Measurements from ENCODE around the gene CARD11. TPM values are rescaled to one million over a fixed set of nuclear protein-coding genes. Genes with fewer than 3 reads are reported as not detected.

CARD11 gene
- total and polyA plus RNA-seq, 4 donors = 0.77 to 1.2 (median 1.1) TPM

DNA sequence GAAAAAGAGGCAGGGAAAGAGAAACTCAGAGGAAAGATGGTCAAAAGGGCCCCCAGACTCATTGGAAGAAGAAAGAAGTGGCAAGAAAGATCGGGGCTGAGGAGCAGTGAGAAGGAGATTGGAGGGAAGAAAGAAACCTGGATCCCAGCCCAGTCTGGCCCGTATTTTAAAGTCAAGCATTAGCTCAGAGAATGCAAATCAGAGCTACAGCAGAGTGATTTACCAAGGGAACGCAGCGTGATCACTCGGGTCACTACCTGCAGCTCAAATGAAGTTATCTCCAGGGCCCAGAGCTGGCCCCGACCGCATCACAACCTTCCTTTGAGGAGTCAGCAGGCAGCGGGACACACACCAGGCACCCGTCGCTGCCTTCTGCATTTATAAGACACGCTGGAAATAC, 72.8 kb downstream of the CARD11 start:
- H3K4me1 ChIP-seq (ENCODE audit: control insufficient read depth, insufficient read depth, low read length) = peaks cover 6% of the 10 kb centered on the region
- 38% methylated on average over 10 of the region's 11 CpGs for WGBS (ENCODE audit: insufficient coverage)
- peak in 2 of 6 donors; percentile 55 to 74 for DNase-seq (ENCODE audit: low read depth in 4 of 6, low spot score in 6 of 6)

DNA sequence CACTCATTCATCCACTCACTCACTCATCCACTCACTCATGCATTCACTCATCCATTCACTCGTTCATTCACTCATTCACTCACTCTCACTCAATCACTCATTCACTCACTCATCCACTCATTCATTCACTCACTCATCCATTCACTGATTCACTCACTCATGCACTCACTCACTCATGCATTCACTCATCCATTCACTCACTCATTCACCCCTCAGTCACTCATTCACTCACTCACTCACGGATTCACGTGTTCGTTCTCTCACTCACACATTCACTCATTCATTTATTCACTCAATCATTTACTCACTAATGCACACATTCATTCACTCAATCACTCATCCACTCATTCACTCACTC, 73.4 kb downstream of the CARD11 start:
- Histone ChIP-seq H3K36me3 (ENCODE audit: control insufficient read depth, insufficient read depth, low read length) (no peaks in the 10 kb centered on the region), H3K27ac (ENCODE audit: low read depth, low read length) (no peak overlapping the region), H3K27me3 (ENCODE audit: control insufficient read depth, insufficient read depth, low read length) (no peaks in the 10 kb centered on the region), H3K4me1 (ENCODE audit: control insufficient read depth, insufficient read depth, low read length) (peaks cover 5% of the 10 kb centered on the region), H3K9me3 (ENCODE audit: control insufficient read depth, insufficient read depth, low read length) (peaks cover 6% of the 10 kb centered on the region), H3K4me3 (ENCODE audit: low read depth, low read length) (no peak overlapping the region)
- DNase-seq (ENCODE audit: low read depth in 4 of 6, low spot score in 6 of 6) = no peak
- WGBS (ENCODE audit: insufficient coverage) = 91% methylated on average over 4 of the region's 4 CpGs

More for the DNA sequence above, 72.8 kb downstream of the CARD11 start:
- peaks cover 4% of the 10 kb centered on the region for H3K9me3 ChIP-seq (ENCODE audit: control insufficient read depth, insufficient read depth, low read length)
- H3K36me3 ChIP-seq (ENCODE audit: control insufficient read depth, insufficient read depth, low read length) = no peaks in the 10 kb centered on the region
- H3K27me3 ChIP-seq (ENCODE audit: control insufficient read depth, insufficient read depth, low read length) = no peaks in the 10 kb centered on the region
- no peak overlapping the region for H3K4me3 ChIP-seq (ENCODE audit: low read depth, low read length)
- no peak overlapping the region for H3K27ac ChIP-seq (ENCODE audit: low read depth, low read length)

DNA sequence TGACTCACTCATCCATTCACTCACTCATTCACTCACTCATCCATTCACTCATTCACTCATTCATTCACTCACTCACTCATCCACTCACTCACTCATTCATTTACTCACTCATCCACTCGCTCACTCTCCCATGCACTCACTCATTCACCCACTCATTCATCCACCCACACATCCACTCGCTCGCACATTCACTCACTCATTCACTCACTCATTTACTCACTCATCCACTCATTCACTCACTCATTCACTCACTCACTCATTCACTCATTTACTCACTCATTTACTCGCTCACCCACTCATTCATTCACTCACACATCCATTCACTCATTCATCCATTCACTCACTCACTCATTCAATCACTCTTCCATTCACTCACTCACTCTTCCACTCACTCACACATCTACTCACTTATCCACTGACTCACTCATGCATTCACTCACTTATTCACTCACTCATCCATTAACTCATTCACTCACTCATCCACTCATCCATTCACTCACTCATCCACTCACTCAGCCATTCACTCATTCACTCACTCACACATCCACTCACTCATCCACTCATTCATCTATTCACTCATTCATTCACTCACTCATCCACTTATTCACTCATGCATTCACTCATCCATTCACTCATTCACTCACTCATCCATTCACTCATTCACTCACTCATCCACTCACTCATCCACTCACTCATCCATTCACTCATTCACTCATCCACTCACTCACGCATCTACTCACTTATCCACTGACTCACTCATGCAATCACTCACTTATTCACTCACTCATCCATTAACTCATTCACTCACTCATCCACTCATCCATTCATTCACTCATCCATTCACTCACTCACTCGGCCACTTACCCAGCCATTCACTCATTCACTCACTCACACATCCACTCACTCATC, 74.0 kb downstream of the CARD11 start:
- peaks cover 6% of the 10 kb centered on the region for H3K9me3 ChIP-seq (ENCODE audit: control insufficient read depth, insufficient read depth, low read length)
- H3K4me1 ChIP-seq (ENCODE audit: control insufficient read depth, insufficient read depth, low read length) = peaks cover 5% of the 10 kb centered on the region
- no peak overlapping the region for H3K27ac ChIP-seq (ENCODE audit: low read depth, low read length)
- 95% methylated on average over 6 of the region's 6 CpGs for WGBS (ENCODE audit: insufficient coverage)
- H3K36me3 ChIP-seq (ENCODE audit: control insufficient read depth, insufficient read depth, low read length) = no peaks in the 10 kb centered on the region
- DNase-seq (ENCODE audit: low read depth in 4 of 6, low spot score in 6 of 6) = no peak
- H3K27me3 ChIP-seq (ENCODE audit: control insufficient read depth, insufficient read depth, low read length) = no peaks in the 10 kb centered on the region
- no peak overlapping the region for H3K4me3 ChIP-seq (ENCODE audit: low read depth, low read length)

DNA sequence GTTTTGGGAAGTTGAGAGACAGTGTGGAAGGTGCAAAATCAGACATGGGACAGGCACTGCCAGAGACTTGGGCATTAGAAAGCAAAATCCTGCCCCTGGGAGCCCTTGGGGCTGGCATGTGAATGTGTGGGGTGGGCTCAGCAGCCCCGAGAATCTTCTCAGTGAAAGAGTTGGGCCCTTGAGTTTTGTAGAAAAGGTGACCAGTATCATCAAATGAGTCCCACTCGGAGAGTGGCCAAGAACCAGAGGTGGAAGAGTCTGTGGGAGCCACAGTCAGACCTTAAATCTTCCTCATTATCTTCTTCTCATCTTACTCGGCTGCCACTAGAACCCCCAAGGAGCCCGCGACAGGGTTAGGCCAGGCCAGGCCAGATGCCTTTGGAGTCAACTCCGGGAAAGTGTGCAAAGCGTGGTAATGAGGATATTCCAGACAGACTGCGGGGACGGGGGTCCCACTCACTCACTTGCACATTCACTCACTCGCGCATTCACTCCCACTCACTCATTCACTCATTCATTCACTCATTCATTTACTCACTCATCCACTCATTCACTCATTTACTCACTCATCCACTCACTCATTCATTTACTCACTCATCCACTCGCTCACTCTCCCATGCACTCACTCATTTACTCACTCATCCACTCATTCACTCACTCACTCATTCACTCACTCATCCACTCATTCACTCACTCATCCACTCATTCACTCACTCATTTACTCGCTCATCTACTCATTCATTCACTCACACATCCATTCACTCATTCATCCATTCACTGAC, 74.9 kb downstream of the CARD11 start:
- Histone ChIP-seq H3K9me3 (ENCODE audit: control insufficient read depth, insufficient read depth, low read length) (peaks cover 6% of the 10 kb centered on the region), H3K4me1 (ENCODE audit: control insufficient read depth, insufficient read depth, low read length) (peaks cover 5% of the 10 kb centered on the region), H3K36me3 (ENCODE audit: control insufficient read depth, insufficient read depth, low read length) (no peaks in the 10 kb centered on the region), H3K4me3 (ENCODE audit: low read depth, low read length) (no peak overlapping the region), H3K27me3 (ENCODE audit: control insufficient read depth, insufficient read depth, low read length) (no peaks in the 10 kb centered on the region), H3K27ac (ENCODE audit: low read depth, low read length) (no peak overlapping the region)
- WGBS (ENCODE audit: insufficient coverage) = 93% methylated on average over 13 of the region's 13 CpGs
- no peak for DNase-seq (ENCODE audit: low read depth in 4 of 6, low spot score in 6 of 6)

DNA sequence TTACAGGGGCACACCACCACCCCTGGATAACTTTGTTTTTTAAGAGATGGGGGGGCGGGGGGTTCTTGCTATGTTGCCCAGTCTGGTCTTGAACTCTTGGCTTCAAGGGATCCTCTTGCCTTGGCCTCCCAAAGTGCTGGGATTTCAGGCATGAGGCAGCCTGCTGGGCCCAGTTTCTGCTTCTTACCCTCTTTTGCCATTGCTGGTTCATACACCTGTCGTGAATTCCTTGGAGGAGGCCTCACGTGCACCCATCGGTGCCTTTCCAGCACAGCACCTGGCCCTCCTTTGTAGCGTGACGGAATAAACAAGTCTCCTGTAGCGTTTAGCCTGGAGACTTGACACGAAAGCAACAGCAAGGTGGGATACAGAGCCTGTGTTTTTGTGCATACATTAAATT, 75.5 kb downstream of the CARD11 start:
- H3K4me1 ChIP-seq (ENCODE audit: control insufficient read depth, insufficient read depth, low read length) = peaks cover 5% of the 10 kb centered on the region
- H3K4me3 ChIP-seq (ENCODE audit: low read depth, low read length) = no peak overlapping the region
- WGBS (ENCODE audit: insufficient coverage) = 88% methylated on average over 8 of the region's 8 CpGs
- no peak for DNase-seq (ENCODE audit: low read depth in 4 of 6, low spot score in 6 of 6)
- peaks cover 6% of the 10 kb centered on the region for H3K9me3 ChIP-seq (ENCODE audit: control insufficient read depth, insufficient read depth, low read length)
- no peaks in the 10 kb centered on the region for H3K27me3 ChIP-seq (ENCODE audit: control insufficient read depth, insufficient read depth, low read length)
- no peak overlapping the region for H3K27ac ChIP-seq (ENCODE audit: low read depth, low read length)
- no peaks in the 10 kb centered on the region for H3K36me3 ChIP-seq (ENCODE audit: control insufficient read depth, insufficient read depth, low read length)

DNA sequence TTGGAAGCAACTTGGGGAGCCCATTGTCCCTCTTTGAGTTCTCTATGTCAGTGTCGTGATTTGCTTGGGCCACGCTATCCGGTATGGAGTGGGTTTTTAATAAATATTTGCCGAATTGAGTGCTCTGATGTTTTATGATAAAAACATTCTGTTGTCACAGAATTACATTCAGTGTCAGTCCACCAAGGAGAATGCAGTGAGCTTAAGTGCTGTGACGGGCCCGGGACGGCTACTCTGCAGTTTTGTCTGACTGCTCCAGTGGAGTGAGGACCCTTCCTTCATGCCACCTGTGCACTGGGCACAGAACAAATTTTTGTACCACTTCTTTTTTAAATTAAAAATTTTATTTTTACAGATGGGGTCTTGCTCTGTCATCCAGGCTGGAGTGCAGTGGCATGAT, 76.0 kb downstream of the CARD11 start:
- peaks cover 5% of the 10 kb centered on the region for H3K4me1 ChIP-seq (ENCODE audit: control insufficient read depth, insufficient read depth, low read length)
- no peak overlapping the region for H3K4me3 ChIP-seq (ENCODE audit: low read depth, low read length)
- no peaks in the 10 kb centered on the region for H3K27me3 ChIP-seq (ENCODE audit: control insufficient read depth, insufficient read depth, low read length)
- H3K36me3 ChIP-seq (ENCODE audit: control insufficient read depth, insufficient read depth, low read length) = no peaks in the 10 kb centered on the region
- no peak for DNase-seq (ENCODE audit: low read depth in 4 of 6, low spot score in 6 of 6)
- H3K27ac ChIP-seq (ENCODE audit: low read depth, low read length) = no peak overlapping the region
- WGBS (ENCODE audit: insufficient coverage) = 91% methylated on average over 7 of the region's 7 CpGs
- peaks cover 6% of the 10 kb centered on the region for H3K9me3 ChIP-seq (ENCODE audit: control insufficient read depth, insufficient read depth, low read length)

DNA sequence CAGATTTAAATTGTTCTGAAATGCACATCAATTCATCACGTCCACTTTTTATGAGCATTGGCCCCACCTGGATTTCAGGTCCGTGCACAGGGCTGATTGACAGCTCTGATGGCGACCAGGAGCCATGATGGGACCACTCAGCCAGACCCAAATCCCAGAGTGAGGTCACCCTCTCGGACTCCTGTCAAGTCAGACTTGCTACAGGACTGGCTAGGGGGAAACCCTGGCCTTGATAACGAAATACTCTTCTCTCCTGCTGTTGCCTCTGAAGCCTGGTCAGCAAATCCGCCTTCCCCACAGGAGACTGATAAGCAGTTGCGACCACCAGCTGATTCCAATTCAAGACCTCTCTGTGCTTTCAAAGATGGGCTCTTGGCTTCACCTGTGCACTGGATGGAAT, 76.4 kb downstream of the CARD11 start:
- H3K9me3 ChIP-seq (ENCODE audit: control insufficient read depth, insufficient read depth, low read length) = peaks cover 6% of the 10 kb centered on the region
- no peak overlapping the region for H3K4me3 ChIP-seq (ENCODE audit: low read depth, low read length)
- no peaks in the 10 kb centered on the region for H3K27me3 ChIP-seq (ENCODE audit: control insufficient read depth, insufficient read depth, low read length)
- 82% methylated on average over 7 of the region's 7 CpGs for whole genome bisulfite sequencing (ENCODE audit: insufficient coverage)
- H3K36me3 ChIP-seq (ENCODE audit: control insufficient read depth, insufficient read depth, low read length) = no peaks in the 10 kb centered on the region
- H3K27ac ChIP-seq (ENCODE audit: low read depth, low read length) = no peak overlapping the region
- no peak for DNase-seq (ENCODE audit: low read depth in 4 of 6, low spot score in 6 of 6)
- H3K4me1 ChIP-seq (ENCODE audit: control insufficient read depth, insufficient read depth, low read length) = peaks cover 5% of the 10 kb centered on the region

DNA sequence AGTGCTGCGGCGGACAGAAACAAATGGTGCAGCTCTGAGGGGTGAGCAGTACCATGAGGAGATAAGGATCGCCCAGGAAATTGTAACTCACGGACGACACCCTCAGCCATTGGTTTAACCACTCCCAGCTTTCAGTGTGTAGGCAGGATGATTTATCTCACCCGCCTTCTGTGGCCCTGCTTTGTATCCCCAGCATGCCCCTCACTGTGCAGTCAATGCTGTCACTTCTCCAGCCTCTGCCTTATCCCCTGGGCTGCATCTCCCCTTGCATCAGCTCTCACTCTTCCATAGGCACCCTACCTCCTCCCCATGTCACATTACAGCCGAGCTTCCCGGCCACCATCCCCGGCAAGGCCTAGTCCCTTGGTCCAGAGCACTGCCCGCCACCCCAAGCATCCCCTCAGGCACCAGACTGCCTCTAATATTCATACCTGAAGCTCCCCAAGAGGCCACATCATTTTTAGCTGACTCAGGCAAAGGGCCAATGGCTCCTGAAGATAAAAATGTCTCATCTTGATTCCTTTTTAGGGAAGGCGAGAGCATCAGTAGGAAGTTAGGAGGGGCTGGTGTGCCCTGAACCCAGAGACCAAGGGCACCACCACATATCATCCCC, 77.1 kb downstream of the CARD11 start:
- Histone ChIP-seq H3K4me3 (ENCODE audit: low read depth, low read length) (no peak overlapping the region), H3K27ac (ENCODE audit: low read depth, low read length) (no peak overlapping the region), H3K27me3 (ENCODE audit: control insufficient read depth, insufficient read depth, low read length) (no peaks in the 10 kb centered on the region), H3K9me3 (ENCODE audit: control insufficient read depth, insufficient read depth, low read length) (peaks cover 6% of the 10 kb centered on the region), H3K4me1 (ENCODE audit: control insufficient read depth, insufficient read depth, low read length) (peaks cover 5% of the 10 kb centered on the region), H3K36me3 (ENCODE audit: control insufficient read depth, insufficient read depth, low read length) (no peaks in the 10 kb centered on the region)
- DNase-seq (ENCODE audit: low read depth in 4 of 6, low spot score in 6 of 6) = no peak
- WGBS (ENCODE audit: insufficient coverage) = 85% methylated on average over 7 of the region's 11 CpGs

DNA sequence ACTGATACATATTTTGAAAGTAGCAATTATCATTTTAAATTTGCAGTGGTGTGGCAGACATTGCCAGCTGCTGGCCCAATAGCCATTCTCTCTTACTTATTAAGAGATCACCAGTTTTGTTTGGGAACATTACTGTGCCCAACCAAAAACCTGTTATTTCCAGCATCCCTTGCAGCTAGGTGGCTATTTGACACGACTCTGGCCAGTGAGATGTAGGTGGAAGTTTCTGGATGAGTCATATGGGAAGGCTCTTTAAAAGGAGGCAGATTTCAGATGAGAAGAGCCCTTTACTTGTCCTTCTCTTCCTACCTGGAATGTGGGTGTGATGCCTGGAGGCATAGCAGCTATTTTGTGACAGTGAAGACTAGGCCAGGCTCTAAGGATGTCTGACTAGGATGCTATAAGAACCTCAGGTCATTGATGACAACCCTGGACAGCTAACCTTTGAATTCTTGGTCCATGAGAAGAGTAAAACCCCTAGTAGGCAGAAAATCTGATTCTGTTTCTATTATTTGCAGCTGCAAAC, 77.9 kb downstream of the CARD11 start:
- WGBS (ENCODE audit: insufficient coverage) = no CpG with 5 or more reads among the region's 1 CpG
- Histone ChIP-seq H3K9me3 (ENCODE audit: control insufficient read depth, insufficient read depth, low read length) (peaks cover 6% of the 10 kb centered on the region), H3K27me3 (ENCODE audit: control insufficient read depth, insufficient read depth, low read length) (no peaks in the 10 kb centered on the region), H3K4me3 (ENCODE audit: low read depth, low read length) (no peak overlapping the region), H3K4me1 (ENCODE audit: control insufficient read depth, insufficient read depth, low read length) (peaks cover 1% of the 10 kb centered on the region), H3K27ac (ENCODE audit: low read depth, low read length) (no peak overlapping the region), H3K36me3 (ENCODE audit: control insufficient read depth, insufficient read depth, low read length) (no peaks in the 10 kb centered on the region)
- no peak for DNase-seq (ENCODE audit: low read depth in 4 of 6, low spot score in 6 of 6)
